GM10248 (cell line): ENCODE measurements around the gene CHRNA4.

Experiments
- CTCF ChIA-PET: fragments of 300-600 bp; sonication (Branson Sonifier 250); formaldehyde crosslinking; extraction: SDS; loops from one replicate; lab custom pipeline; 2021; ENCODE audit warnings: antibody characterized with exemption; lab: Yijun Ruan, JAX
- POLR2A ChIA-PET: fragments of 350-650 bp; sonication (Branson Sonifier 250); formaldehyde crosslinking; extraction: SDS; loops from one replicate; lab custom pipeline; 2020; ENCODE audit warnings: antibody characterized with exemption; lab: Yijun Ruan, JAX
- DNase-seq: peaks from one replicate; pipeline ENCODE4 v3.0.0; 2012; ENCODE audit errors: extremely low spot score
- CTCF ChIP-seq: IDR thresholded peaks from 2 replicates; pipeline ENCODE4 v1.5.1; 2012; ENCODE audit warnings: mild to moderate bottlenecking, low read depth; ENCODE audit errors: extremely low read depth, missing control alignments, control extremely low read depth

CHRNA4 gene

GRCh38 chr20:63325021-63325471 is 36.1 kb downstream of the CHRNA4 start:
- no peak for DNase-seq
- no peak for TF ChIP-seq CTCF
- POLR2A ChIA-PET: no interaction called here
- CTCF ChIA-PET: interaction anchor here (1.4 kb wide), 1 partner anchor 16 kb away, joined by 3 read pairs; no protein-coding TSS in a partner anchor

DNA sequence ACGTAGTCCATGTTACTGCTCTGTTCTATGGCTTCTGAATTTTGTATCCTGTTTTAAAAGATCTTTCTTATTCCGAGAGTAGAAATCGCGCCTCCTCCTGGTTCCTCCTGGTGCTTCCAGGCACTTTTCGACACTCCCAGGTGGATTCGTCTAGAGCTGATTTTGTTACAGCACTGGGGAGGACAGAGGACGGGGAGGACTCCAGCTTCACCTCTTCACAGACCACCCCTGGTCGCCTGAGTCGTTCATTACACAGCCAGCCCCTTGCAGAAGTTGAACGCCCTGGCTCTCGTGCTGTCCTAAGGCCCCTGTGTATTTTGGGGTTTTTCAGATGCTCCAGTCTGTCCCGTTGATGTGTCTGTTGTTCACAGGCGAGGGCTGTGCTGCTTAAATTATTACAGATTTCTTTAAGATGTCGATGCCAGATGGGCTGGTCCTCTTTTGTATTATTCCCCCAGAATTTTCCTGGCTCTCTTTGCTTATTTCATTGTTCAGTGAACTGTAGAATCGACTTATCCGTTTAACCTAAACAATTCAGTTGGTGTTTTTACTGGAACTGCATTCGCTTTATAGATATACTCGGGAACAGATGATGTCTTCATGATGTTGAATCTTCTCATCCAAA is 37.7 kb downstream of the CHRNA4 start:
- POLR2A ChIA-PET: no interaction called here
- TF ChIP-seq CTCF: no peak
- DNase-seq: no peak
- CTCF ChIA-PET: interaction anchor here (1.4 kb wide), 1 partner anchor 14 kb away, joined by 3 read pairs; no protein-coding TSS in a partner anchor

GRCh38 chr20:63322933-63323273 is 38.2 kb downstream of the CHRNA4 start:
- ChIA-PET POLR2A (no interaction called here), CTCF (no interaction called here)
- TF ChIP-seq CTCF: no peak
- DNase-seq: no peak

DNA sequence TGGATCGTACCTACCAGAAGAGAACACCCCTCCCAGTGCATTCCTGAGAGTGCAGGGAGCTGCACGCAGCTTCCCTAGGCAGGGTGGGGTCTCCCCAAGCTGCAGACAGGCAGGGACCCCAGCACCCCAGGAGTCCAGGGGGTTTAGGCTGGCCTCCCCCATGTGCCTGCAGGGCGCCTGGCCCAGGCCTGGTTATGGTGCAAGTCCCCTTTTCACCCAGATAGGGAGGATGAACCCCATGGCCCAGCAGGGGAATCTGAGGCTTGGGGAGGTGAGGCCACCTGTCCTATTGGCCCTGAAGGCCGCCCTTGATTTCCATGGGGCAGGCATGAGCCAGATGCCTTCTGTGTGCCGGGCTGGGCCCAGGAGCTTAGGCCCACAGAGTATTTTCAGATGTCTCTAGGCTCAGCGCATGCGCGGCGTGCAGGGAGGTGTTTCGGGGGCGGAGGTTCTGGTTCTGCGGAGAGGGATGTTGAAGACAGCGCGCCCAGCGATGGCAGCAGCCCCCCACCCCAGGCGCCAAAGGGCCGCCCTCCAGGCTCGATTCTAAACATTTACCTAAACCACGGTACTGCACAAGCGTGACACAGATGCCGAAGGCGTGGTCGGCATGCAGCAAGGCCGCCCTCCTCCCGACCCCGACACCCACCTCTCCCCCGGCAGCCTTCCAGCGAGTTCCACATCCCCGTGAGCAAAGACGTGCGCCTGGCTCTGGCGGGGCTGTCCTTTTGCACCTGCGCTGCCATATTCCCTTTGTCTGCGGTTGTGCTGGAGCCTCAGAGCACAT is 38.8 kb downstream of the CHRNA4 start:
- no peak for DNase-seq
- no peak for TF ChIP-seq CTCF

GRCh38 chr20:63321148-63321831 is 39.9 kb downstream of the CHRNA4 start:
- ChIA-PET POLR2A (no interaction called here), CTCF (no interaction called here)
- no peak for DNase-seq
- TF ChIP-seq CTCF: no peak

More for the DNA sequence above, 38.8 kb downstream of the CHRNA4 start:
- ChIA-PET CTCF (no interaction called here), POLR2A (no interaction called here)

- CTCF ChIA-PET: no interaction called here
- TF ChIP-seq CTCF: no peak
Observed at GRCh38 chr20:63320616-63321147, 40.5 kb downstream of the CHRNA4 start.

More at GRCh38 chr20:63320616-63321147, 40.5 kb downstream of the CHRNA4 start:
- DNase-seq: no peak
- POLR2A ChIA-PET: no interaction called here
